Mesodermal cell (in vitro differentiated cells): ENCODE measurements around the gene HSPA1B.
"Not testable (repeated sequence)": the region's sequence is repeated elsewhere in the genome, so short reads cannot be mapped to it uniquely, and the experiment has no call there.

Experiments used
- H3K27ac ChIP-seq: 2 replicates; pipeline ENCODE4 v1.7.0; 2013; ENCODE audit warnings: mild to moderate bottlenecking, low read depth, low read length, moderate library complexity; ENCODE audit not compliant: severe bottlenecking
- H3K36me3 ChIP-seq: 2 replicates; pipeline ENCODE4 v1.7.1; 2013; ENCODE audit warnings: mild to moderate bottlenecking, low read length, moderate library complexity; ENCODE audit not compliant: control insufficient read depth, insufficient read depth
- H3K4me1 ChIP-seq: one replicate; pipeline ENCODE4 v1.7.1; 2013; ENCODE audit warnings: mild to moderate bottlenecking, low read length; ENCODE audit not compliant: insufficient read depth, control insufficient read depth, poor library complexity, severe bottlenecking
- H3K4me3 ChIP-seq: 2 replicates; pipeline ENCODE4 v1.7.0; 2013; ENCODE audit warnings: low read length, control low read depth, mild to moderate bottlenecking; ENCODE audit not compliant: insufficient read depth, poor library complexity, severe bottlenecking; ENCODE audit errors: extremely low read depth
- H3K9me3 ChIP-seq: 2 replicates; pipeline ENCODE4 v1.7.1; 2013; ENCODE audit warnings: mild to moderate bottlenecking, low read length, moderate library complexity; ENCODE audit not compliant: control insufficient read depth
- WGBS, 2 experiments: methylation state at CpG; one replicate each; pipeline ENCODE4 v1.1.5; 2013; ENCODE audit warnings: missing lambda C conversion rate in 2 of 2; ENCODE audit not compliant: insufficient coverage in 2 of 2; 5-methylcytosine and 5-hydroxymethylcytosine counted together

The HSPA1B gene

DNA sequence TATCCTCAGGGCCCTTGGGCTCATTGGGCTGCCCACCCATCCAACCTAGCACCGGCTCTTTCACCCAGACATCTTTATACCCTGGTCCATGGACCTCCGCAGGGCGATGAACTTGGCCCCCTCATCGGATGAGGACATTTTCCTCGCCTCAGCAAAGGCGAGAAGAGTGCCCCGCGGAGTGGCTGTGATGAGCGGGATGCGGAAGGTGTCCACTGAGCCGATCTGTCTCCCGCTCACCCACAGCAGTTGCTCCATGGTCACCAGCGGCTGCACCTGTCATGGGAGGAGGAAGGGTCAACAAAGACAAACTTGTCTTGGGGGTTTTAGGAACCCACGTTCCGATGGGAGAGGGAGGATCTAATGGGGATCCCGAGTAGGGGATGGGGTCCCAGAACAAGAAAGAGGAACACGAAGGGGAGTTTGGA lies 34.4 kb downstream of the HSPA1B start:
- peaks cover 47% of the 10 kb centered on the region for H3K36me3 ChIP-seq
- no peak overlapping the region for H3K27ac ChIP-seq
- no peaks in the 10 kb centered on the region for H3K4me1 ChIP-seq
- no peaks in the 10 kb centered on the region for H3K9me3 ChIP-seq
- H3K4me3 ChIP-seq = peak overlapping the region; percentile 86
- WGBS, 2 experiments = 62 to 65% methylated on average over 16 to 17 of the region's 17 CpGs

DNA sequence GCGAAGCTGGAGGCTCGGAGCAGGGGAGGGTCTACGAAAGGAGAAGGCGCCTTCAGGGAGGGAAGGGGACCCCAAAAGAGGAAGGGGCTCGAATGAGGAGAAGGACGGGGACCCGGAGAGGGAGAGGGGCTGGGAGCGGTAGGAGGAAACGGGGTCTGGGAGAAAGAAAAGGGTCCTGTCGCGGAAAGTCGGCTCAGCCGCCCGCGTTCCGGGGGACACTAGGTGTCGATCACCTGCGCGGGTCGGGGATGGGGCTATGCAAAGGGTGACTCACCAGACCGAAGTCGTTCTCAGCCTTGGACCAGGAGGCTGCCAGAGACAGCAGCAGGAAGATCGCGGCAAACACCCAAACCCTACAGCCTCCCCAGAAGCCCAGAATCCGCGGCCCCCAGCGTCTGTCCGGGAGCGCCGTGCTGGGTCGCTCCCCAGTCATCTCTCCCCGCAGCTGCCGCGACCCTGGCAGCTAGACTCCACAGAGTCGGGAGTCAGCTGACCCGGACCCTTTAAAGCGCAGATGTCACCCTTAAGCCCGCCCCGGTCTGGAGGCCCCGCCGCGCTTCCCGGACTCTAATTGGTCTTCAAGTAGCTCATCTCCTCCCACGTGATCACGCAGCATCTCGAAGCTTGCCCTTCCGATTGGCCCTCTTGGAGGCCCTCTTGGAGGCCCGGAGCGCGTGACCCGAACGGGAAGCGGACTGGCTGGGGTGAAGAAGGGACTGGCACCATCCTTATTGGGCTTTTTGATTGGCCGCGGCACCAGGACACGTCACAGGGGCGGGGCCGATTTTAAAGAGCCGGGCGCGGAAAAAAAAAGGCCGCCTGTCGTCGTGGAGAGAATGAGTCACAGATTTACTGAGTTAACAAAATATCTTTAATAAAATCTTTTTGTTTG lies 35.1 kb downstream of the HSPA1B start, which contains the start of gene NEU1:
Gene NEU1, minus strand, starts transcription at position 478 of the 892 bp plus-strand sequence. Its CDS starts 45 bp downstream, at position 433.
- WGBS, 2 experiments = 1 to 2% methylated on average over 52 to 56 of the region's 64 CpGs
- Histone ChIP-seq H3K4me3 (peak within 1 kb of the TSS; percentile 86), H3K4me1 (no peaks in the 10 kb centered on the region), H3K9me3 (no peaks in the 10 kb centered on the region), H3K36me3 (peaks cover 40% of the 10 kb centered on the region), H3K27ac (peak within 1 kb of the TSS; percentile 97)

DNA sequence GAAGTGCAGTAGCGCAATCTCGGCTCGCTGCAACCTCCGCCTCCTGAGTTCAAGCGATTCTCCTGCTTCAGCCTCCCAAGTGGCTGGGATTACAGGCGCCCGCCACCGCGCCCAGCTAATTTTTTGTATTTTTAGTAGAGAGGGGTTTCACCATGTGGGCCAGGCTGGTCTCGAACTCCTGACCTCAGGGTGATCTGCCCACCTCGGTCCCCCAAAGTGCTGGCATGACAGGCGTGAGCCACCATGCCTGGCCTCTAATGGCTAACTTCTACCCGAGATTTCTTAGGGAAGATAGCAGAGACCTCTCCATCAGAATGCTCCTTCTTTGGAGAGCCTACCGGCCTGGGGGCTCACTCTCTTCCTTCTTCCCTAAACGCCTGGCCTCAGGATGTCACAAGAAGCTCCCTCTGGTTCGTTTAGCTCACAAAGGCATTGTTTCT lies 36.6 kb downstream of the HSPA1B start:
- H3K4me1 ChIP-seq, H3K9me3 ChIP-seq: not testable (repeated sequence)
- Histone ChIP-seq H3K4me3 (peak overlapping the region; percentile 86), H3K36me3 (peaks cover 25% of the 10 kb centered on the region), H3K27ac (peak overlapping the region; percentile 97)
- 43 to 45% methylated on average over 11 to 12 of the region's 16 CpGs for WGBS, 2 experiments

DNA sequence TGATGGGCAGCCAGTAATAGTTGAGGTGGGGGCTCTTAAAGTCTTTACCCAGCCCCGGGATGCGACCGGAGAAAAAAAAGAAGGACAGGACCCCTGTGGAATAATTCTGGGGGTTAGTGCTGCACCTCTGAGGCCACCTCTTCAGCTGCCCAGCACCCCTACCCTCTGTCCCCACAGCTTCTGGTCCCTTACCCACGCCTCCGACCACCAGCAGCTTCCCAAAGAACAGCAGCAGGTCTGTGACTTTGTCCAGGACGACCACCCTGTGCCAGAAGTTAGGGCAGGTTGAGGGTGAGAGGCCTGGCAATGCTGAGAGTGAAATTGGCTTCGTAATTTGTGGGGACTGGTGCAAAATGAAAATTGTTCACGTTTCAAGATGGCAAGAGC lies 37.3 kb downstream of the HSPA1B start:
- Histone ChIP-seq H3K4me3 (no peak overlapping the region), H3K36me3 (peaks cover 18% of the 10 kb centered on the region), H3K9me3 (no peaks in the 10 kb centered on the region), H3K4me1 (no peaks in the 10 kb centered on the region), H3K27ac (no peak overlapping the region)
- WGBS, 2 experiments = 88 to 97% methylated on average over 5 to 8 of the region's 8 CpGs

DNA sequence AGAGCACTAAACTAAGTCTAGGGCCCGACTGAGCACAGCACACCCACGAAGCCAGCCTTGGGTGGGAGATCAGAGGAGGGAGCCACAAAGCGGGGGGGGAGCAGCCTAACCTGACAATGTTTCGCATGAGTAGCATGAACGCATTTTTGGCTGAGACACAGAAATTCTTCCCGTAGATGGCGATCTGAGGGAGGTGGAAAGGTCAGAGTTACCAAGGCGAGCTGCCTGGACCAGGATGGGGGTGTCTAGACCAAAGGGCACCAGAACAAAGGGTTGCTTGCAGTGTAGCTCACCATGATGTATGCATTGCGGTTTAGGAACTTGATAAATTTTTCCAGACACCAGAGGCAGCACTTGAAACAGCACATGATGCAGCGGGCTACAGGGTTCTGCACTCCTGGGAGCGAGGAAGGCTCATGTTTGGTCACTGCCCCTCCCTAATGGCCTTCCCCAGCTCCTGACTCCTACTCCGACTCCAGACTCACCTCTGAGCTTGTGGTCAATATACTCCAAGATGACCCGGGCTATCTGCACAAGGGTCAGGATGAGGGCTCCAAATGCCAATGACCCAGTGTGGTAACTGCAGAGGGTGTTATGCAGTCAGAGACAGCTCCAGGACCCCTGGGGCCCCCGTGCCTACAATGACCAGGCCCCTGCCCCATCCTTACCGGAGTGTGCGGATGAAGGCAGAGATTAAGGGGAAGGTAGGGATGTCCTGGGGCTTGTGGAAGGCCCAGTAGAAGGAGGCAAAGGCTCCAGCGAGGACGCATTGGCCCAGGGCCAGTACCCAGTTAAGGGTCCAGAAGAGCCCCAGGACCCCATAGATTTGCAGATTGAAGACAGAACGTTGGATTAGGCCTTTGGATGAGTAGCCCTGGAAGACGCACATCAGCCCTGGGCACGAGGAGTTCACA lies 37.9 kb downstream of the HSPA1B start:
- no peak overlapping the region for H3K4me3 ChIP-seq
- H3K4me1 ChIP-seq = no peaks in the 10 kb centered on the region
- peak overlapping the region; percentile 23 for H3K27ac ChIP-seq
- peaks cover 11% of the 10 kb centered on the region for H3K36me3 ChIP-seq
- WGBS, 2 experiments = 91 to 92% methylated on average over 20 to 21 of the region's 21 CpGs
- H3K9me3 ChIP-seq = no peaks in the 10 kb centered on the region

DNA sequence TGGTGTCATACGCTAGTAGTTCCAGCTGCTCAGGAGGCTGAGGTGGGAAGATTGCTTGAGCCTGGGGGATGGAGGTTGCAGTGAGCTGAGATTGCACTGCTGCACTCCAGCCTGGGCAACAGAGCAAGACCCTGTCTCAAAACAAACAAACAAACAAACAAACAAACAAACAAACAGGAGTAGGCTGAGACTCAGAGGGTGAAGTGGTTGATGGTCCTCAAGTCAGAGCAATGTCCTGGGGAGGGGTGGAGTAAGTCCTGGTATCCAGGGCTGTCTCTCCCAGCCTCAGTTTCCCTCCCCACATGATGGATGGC lies 41.1 kb downstream of the HSPA1B start:
- H3K4me1 ChIP-seq, H3K4me3 ChIP-seq, H3K36me3 ChIP-seq, H3K27ac ChIP-seq, H3K9me3 ChIP-seq: not testable (repeated sequence)
- 90 to 100% methylated on average over 1 of the region's 1 CpG for WGBS, 2 experiments

DNA sequence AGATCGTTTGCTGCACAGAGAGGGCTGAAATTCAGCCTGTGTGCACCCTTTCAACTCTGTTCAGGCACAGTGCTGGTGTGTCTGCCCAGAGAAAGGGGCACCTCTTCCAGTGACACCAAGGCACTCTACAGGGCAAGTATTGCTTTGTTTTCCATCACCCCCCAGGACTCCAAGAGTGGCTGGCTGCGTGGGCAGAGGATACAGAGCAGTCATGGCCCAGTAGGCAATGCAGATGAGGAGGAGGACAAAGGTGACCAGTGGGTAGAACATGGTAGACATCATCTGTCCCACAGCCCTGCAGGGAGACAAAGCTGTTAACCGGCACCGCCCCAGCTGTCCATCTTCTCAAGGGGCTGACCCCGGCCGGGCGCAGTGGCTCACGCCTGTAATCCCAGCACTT lies 41.8 kb downstream of the HSPA1B start:
- H3K4me1 ChIP-seq = peaks cover 6% of the 10 kb centered on the region
- WGBS, 2 experiments = 86 to 93% methylated on average over 3 to 6 of the region's 8 CpGs
- H3K4me3 ChIP-seq = no peak overlapping the region
- H3K9me3 ChIP-seq = no peaks in the 10 kb centered on the region
- H3K27ac ChIP-seq = no peak overlapping the region
- no peaks in the 10 kb centered on the region for H3K36me3 ChIP-seq

GRCh38 chr6:31870385-31870921 lies 42.9 kb downstream of the HSPA1B start:
- Histone ChIP-seq H3K4me3 (no peak overlapping the region), H3K36me3 (no peaks in the 10 kb centered on the region), H3K4me1 (peaks cover 6% of the 10 kb centered on the region), H3K9me3 (no peaks in the 10 kb centered on the region), H3K27ac (peak overlapping the region; percentile 57)
- WGBS, 2 experiments = 92 to 95% methylated on average over 13 to 16 of the region's 16 CpGs

DNA sequence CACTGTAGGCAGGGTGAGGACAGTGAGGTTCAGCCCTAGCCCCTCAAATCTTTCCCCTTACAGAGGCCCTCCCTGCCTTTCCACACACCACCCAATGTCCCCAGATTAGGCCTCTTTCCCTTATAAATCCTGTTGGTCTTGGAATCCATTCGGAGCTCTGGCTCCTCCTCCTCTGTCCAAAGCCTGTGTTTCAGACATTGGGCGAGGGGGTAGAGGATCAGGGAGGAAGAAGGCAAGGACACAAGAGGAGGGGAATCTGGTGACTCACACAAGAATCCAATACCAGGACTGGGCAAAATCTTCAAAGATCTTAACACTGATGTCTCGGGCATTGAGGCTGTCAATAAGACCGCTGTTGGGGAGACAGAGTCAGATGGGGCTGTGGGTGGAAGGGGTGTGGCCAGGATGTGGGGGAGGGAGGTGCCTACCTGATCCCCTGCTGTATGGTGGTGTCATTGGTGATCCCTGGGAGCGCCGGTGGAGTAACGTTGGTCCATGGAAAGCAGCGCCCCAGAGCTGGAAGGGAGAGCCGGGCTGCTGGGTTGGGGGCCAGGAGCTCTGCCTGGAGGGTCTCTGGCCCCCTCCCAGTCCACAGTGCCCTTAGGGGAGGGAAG lies 43.6 kb downstream of the HSPA1B start:
- WGBS, 2 experiments = 75 to 80% methylated on average over 5 to 7 of the region's 9 CpGs
- no peaks in the 10 kb centered on the region for H3K9me3 ChIP-seq
- no peak overlapping the region for H3K4me3 ChIP-seq
- peaks cover 6% of the 10 kb centered on the region for H3K4me1 ChIP-seq
- peak overlapping the region; percentile 57 for H3K27ac ChIP-seq
- H3K36me3 ChIP-seq = no peaks in the 10 kb centered on the region

- no peaks in the 10 kb centered on the region for H3K36me3 ChIP-seq
- 80% methylated on average over 2 of the region's 4 CpGs; no CpG with 5 or more reads in 1 of the 2 experiments for WGBS, 2 experiments
Measured at GRCh38 chr6:31874084-31874670, 46.6 kb downstream of the HSPA1B start.

More at GRCh38 chr6:31874084-31874670, 46.6 kb downstream of the HSPA1B start:
- H3K27ac ChIP-seq = no peak overlapping the region
- no peaks in the 10 kb centered on the region for H3K9me3 ChIP-seq
- no peak overlapping the region for H3K4me3 ChIP-seq
- peaks cover 6% of the 10 kb centered on the region for H3K4me1 ChIP-seq
